Stimulated activated CD4-positive, alpha-beta T cell treated with anti-CD3 and anti-CD28 coated beads, Interleukin-15, amount 100 ng/mL, for 24 hours (primary cell): ENCODE results near the gene HAGH.

Source experiments
- DNase-seq: peaks from one replicate; pipeline ENCODE4 v3.0.0-alpha.2; 2020

Gene HAGH

GRCh38 chr16:1772908-1773702, 53.5 kb downstream of the HAGH start, which contains the start of gene MRPS34:
MRPS34 (minus strand) TSS chr16:1773134; CDS start chr16:1773119, 15 bp downstream.
- peak; percentile 89 for DNase-seq

DNA sequence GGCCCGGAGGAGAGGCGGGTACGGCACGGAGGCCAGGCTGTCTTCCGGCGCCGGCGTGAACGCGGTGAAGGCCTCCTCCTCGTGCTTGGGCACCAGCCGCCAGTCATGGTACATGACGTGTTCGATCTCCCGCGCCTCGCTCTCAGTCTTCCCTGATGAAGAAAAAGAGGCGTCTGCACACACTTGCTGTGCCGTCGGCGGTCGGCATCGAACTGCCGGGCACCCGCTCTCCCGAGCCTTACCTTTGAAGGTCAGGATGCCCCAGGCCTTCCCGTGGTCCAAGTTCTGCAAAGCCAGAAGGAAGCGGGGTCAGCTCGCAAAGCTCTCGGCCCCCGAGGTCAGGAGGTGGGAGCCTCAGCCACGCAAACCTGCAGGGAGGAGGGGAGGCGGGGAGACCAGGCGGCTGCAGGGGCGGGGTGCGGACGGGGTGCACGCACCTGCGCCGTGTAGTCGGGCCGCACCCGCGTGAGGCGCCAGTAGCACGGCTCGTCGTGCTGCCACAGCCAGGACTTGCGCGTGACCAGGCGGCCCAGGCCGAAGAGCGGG, 54.2 kb downstream of the HAGH start, which contains the start of gene EME2:
TSS of gene EME2 (plus strand) at position 449 of the 546 bp plus-strand sequence. CDS start 418 bp downstream, outside the sequence.
- DNase-seq = peak; percentile 73

GRCh38 chr16:1771864-1772361, 54.7 kb downstream of the HAGH start:
- no peak for DNase-seq

DNA sequence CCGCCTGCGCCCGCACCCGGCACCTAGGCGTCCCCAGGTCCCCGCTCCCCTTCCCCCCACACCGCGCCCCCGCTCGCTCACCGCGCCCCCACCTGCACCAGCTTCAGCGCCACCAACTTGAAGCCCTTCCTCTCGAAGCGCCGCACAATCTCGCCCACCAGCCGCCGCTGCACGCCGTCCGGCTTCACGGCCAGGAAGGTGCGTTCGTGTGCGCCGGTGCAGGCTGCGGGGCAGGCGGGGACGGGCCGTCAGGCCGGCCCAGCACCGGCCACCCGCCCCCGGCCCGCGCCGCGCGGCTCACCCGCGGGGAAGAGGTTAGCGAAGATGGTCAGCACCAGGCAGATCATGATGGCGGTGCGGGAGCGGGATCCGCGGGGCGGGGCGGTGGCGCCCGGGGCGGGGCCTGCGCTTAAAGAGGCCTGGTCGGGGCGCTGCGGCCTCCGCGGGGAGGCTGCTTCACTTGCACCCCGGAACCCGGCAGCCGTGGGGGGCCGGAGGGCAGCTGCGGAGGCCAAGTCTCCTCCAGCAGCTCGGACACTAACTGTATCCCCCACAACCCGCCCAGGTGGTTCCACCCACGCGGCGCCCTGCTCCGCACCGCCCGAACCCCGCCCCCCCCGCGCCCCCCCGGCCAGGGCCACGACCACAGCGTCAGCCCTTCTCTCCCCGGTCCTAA, 55.3 kb downstream of the HAGH start, which contains the start of gene NME3:
TSS of gene NME3 (minus strand) at position 356 of the 676 bp plus-strand sequence. CDS start at position 347, 9 bp downstream.
- peak; percentile 88 for DNase-seq

- DNase-seq = peak; percentile 72
Measured at GRCh38 chr16:1770328-1771187, 56.1 kb downstream of the HAGH start.

DNA sequence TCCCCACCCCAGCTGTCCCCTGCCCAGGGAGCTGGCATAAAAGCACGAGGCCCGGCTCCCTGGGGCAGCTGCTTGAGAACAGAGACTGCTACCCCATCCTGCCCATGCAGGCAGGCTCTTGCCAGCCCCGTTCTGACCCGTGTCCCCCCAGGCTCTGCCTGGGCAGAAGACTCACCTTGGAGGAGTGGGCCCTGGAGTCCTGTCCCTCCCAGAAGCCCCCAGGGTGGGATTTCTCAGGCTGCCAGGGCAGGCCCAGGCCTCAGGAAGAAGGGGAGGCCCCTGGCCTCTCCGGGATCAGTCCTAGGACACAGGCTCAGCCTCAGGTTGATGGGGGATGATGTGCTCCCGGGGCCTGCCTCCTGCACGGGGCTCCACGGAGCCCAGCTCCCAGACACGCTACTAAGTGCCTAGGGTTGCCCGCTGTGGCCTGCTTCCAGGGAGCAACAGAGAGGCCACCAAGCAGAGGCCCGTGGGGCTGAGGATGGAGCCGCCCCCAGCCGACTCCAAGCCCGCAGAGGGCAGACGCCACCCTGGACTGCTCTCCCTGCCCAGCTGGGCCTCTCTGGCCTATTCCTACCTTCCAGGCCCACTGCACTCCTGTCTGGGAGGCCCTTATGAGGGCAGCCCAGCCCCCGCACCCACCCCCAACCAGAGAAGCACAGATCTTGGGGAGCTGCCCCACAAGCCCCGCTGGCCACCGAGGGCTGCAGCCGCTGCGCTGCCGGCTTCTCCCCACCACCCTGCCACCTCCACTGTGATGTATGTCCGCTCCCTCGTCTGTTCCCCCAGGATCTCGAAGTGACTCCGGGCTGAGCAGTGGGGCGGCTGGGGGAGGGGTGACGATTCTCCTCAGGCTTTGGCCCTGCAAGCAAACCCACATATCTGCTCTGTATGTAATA, 57.0 kb downstream of the HAGH start:
- no peak for DNase-seq

DNA sequence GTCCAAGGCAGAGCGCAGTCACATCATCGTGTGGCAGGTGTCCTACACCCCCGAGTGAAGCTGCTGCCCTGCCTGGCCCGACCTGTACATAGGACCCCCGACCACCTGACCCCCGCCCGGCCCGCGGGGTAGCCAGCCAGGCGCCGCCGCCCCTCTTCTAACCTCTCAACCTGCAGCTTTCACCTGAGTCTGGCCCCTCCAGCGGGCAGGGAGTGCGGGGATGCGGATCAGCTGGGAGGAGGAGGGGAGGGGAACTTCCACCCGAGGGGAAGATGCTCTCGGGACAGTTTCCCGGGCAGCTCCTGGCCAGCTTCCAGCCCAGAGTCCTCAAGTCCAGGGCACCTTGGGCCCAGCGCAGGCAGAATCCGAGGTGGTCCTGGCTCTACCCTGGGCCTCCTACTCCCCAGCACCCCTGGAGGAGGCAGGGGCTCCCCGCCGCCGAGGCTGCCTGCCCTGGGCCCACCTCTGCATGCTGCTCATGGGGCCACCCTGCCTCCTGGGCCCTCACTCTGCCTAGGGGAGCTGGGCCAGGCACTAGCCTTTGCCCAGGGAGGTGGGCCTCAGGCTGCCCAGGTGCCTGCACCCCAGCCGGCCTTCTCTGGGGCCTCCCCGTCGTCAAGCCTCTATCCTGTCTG, 57.7 kb downstream of the HAGH start:
- DNase-seq = no peak

- DNase-seq = no peak
Measured at GRCh38 chr16:1768061-1768766, 58.4 kb downstream of the HAGH start.

- no peak for DNase-seq
Measured at GRCh38 chr16:1767116-1767994, 59.3 kb downstream of the HAGH start.

GRCh38 chr16:1766701-1767100, 59.9 kb downstream of the HAGH start:
- no peak for DNase-seq

GRCh38 chr16:1766231-1766630, 60.4 kb downstream of the HAGH start:
- DNase-seq = no peak

DNA sequence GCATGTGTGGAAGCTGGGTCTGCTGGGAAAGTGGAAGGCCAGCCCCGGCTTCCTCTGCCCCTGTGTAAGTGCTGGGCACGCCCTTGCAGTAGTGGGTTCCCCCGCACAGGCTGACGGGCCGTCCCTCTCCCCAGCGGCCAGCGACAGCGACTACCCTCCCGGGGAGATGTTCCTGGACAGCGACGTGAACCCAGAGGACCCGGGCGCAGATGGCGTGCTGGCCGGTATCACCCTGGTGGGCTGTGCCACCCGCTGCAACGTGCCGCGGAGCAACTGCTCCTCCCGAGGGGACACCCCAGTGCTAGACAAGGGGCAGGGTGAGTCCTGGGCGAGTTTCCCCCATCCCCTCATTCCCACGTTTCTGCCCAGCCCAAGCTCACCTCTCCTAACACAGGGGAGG, 60.8 kb downstream of the HAGH start:
- no peak for DNase-seq

- no peak for DNase-seq
Measured at GRCh38 chr16:1764971-1765370, 61.7 kb downstream of the HAGH start.

- DNase-seq = no peak
Measured at GRCh38 chr16:1763521-1764511, 62.8 kb downstream of the HAGH start.

GRCh38 chr16:1762879-1763520, 63.6 kb downstream of the HAGH start:
- DNase-seq = no peak

GRCh38 chr16:1762196-1762878, 64.3 kb downstream of the HAGH start:
- no peak for DNase-seq

DNA sequence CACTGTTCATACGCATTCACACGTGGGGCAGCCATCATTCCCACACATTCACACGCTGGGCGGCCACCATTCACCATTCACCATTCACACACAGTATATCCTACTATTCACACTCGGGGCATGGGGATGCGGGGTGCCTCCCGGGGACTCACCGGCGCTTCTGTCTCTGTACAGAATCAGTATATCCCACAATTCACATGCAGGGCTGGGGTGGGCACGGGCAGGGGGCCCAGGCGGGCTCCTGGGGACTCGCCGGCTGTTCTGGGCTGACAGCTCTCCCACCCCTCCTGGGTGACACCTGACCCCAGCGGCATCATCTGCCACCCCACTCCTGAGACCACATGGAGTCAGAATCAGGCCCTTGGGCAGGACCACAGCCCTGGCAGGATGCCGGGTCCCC, 64.9 kb downstream of the HAGH start:
- no peak for DNase-seq
